ENCODE measurements around the gene MYOF. TPM values are rescaled to one million over a fixed set of nuclear protein-coding genes. Genes with fewer than 3 reads are reported as not detected.
"Not testable (repeated sequence)": the region's sequence is repeated elsewhere in the genome, so short reads cannot be mapped to it uniquely, and the experiment has no call there.

Gene MYOF
- total RNA-seq, 3 donors from 2014 or later: 55.0 to 90.7 (median 85.5) TPM

DNA sequence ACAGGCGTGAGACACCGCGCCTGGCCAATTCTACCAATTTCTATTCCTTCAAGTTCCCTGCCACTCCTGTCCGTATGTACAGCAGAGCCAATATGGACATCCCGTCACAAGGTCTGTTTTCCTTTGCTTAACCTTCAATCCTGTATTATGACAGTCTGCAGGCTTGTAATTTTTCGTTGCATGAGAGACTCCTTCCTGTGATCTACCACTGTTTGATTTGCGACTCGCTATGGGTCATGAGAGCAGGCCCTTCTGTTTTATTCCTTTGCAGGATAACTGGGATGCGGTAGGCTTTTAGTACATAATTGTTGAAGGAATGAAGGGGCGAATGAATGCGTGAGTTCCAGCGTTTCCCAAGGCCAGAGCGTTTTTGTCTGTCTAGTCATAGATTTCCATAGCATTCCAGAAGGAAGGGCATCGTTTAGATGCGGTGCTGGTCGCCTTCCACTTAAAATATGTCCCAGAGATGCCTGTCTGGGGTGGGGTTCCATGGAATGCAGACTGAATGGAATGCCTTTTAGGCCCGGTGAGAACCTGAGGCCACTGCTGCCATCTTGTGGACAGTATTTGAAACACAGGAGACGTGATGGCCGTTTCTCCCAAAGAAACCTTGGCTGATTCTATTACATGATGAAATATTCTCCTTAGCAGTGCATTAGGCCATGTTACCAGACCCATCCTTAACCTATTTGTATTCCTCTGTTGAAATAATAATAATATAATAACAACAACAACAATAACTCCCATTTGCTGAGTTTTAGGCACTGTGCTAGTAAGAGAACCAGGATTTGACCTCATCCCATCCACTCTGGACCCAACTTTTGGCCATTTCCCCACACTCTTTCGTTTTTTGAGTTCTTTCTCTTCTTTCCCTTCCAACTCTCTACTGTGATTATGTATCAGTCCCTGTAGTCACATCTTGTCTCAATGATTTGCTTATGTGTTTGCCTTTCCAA is 193.2 kb downstream of the MYOF start:
- DNase-seq: peak in 2 of 3 donors; percentile 65 to 84
- peak; percentile 89 for ATAC-seq
- Histone ChIP-seq H3K4me3 (no peak overlapping the region), H3K4me1 (ENCODE audit: low read depth) (no peaks in the 10 kb centered on the region), H3K9me3 (no peaks in the 10 kb centered on the region), H3K36me3 (ENCODE audit: low read depth) (no peaks in the 10 kb centered on the region)
- intact Hi-C loops (cut with DNase I, micrococcal nuclease): loop anchor here in 1 of 2 donors (5.0 kb wide), 1 partner anchor 167 kb away; no protein-coding TSS in a partner anchor
- TF ChIP-seq, protein P1, sequence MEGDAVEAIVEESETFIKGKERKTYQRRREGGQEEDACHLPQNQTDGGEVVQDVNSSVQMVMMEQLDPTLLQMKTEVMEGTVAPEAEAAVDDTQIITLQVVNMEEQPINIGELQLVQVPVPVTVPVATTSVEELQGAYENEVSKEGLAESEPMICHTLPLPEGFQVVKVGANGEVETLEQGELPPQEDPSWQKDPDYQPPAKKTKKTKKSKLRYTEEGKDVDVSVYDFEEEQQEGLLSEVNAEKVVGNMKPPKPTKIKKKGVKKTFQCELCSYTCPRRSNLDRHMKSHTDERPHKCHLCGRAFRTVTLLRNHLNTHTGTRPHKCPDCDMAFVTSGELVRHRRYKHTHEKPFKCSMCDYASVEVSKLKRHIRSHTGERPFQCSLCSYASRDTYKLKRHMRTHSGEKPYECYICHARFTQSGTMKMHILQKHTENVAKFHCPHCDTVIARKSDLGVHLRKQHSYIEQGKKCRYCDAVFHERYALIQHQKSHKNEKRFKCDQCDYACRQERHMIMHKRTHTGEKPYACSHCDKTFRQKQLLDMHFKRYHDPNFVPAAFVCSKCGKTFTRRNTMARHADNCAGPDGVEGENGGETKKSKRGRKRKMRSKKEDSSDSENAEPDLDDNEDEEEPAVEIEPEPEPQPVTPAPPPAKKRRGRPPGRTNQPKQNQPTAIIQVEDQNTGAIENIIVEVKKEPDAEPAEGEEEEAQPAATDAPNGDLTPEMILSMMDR (IDR thresholded peaks at IDR 0.05): peak; percentile 59

DNA sequence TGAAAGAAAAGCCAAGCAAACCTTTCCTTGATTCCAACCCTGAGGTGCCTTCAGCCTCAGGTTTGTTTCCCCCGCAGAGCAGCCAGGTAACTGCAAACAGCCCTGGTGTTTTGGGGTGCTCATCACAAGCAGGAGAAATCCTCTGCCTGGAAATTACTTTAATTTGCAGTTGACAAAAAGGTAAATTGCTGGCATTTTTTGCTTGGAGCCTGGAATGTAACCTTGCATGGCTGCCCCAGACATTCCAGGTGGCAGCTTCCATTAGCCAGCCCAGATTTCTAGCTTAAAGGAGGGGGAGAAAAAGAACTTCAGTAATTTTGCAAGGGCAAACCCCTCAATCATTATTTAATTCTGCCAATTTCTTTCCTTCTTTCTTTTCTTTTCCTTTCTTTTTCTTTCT is 194.4 kb downstream of the MYOF start:
- Histone ChIP-seq H3K4me3 (no peak overlapping the region), H3K36me3 (ENCODE audit: low read depth) (no peaks in the 10 kb centered on the region), H3K9me3 (no peaks in the 10 kb centered on the region), H3K4me1 (ENCODE audit: low read depth) (no peaks in the 10 kb centered on the region)
- ATAC-seq (no peak), DNase-seq (no peak)
- TF ChIP-seq, protein P1 (IDR thresholded peaks at IDR 0.05): no peak
- intact Hi-C loops (cut with DNase I, micrococcal nuclease): loop anchor here in 1 of 2 donors (5.0 kb wide), 1 partner anchor 165 kb away; no protein-coding TSS in a partner anchor

DNA sequence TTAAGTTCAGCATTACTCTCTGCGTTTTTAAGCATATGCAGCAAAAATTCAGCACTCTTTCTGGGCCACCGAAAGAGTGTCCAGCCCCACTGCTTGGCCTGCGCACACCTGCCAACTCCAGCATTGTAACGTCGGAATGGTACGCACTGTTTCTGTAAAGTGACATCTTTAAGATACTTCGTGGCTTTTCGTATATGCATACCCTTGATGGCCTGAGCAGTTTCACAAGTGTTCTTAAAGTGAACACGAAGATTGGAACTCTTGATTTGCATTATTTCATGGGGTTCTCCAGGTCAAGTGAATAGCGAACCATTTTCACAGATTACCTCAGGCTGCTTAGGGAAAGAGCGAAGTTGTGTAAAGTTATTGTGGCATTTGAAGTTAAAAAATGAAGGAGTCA is 197.9 kb downstream of the MYOF start:
- H3K4me1 ChIP-seq (ENCODE audit: low read depth); DNase-seq; ATAC-seq; H3K36me3 ChIP-seq (ENCODE audit: low read depth); H3K4me3 ChIP-seq; H3K9me3 ChIP-seq; intact Hi-C loops (cut with DNase I, micrococcal nuclease): not testable (repeated sequence)

DNA sequence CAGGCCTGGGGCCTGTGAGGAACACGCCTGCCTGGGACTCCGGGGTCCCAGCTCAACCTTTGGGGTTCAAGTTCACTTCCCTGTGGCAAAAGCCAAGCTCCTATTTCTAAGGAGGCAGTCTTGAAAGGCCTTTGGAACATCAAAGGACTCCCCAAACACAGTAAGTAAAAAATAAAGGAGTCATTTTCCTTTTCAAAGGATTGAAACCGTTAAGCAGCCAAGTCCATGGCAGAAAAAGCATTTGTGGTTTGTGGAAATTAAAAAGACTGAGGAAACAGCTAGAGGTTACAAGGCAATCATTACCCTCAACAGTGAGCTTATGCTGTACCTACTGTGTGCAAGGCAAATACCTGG is 200.8 kb downstream of the MYOF start:
- no peak for DNase-seq
- no peak for ATAC-seq
- Histone ChIP-seq H3K4me3 (no peak overlapping the region), H3K9me3 (no peaks in the 10 kb centered on the region), H3K4me1 (ENCODE audit: low read depth) (no peaks in the 10 kb centered on the region), H3K36me3 (ENCODE audit: low read depth) (no peaks in the 10 kb centered on the region)
- TF ChIP-seq, protein P1 (IDR thresholded peaks at IDR 0.05): no peak
- intact Hi-C loops (cut with DNase I, micrococcal nuclease): no loop called here

DNA sequence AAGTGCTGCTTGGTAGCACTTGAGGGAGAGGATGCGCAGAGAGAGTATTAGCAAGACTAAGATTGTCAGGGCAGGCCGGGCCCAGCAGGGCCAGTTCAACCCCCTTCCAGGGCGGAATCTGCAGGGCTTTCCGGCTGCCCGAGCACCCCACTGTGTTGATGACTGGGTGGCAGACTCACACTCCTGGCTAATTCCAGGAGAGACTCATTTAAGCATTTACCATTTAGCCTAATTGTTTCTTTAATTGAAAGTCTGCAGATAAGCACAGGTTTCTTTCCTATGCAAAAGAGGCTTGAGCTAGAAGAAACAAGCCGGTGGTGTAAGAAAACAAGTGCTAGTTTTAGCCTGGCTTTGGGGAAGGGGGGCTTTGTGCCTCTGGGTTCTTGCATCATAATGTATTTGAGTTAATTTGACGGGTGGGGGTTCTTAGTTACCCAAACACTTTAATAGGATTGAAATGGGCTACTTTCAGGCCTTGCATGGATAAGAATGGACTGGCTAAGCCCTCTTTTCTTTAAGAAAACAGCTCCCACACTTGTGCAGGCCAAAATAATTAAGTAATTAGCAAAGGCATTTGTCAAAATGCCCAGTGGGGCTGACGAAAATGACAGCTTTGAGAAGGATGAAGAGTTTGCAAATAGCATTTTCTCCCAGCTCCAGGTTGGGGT is 201.3 kb downstream of the MYOF start:
- Histone ChIP-seq H3K36me3 (ENCODE audit: low read depth) (no peaks in the 10 kb centered on the region), H3K4me1 (ENCODE audit: low read depth) (no peaks in the 10 kb centered on the region), H3K4me3 (no peak overlapping the region), H3K9me3 (no peaks in the 10 kb centered on the region)
- TF ChIP-seq, protein P1 (IDR thresholded peaks at IDR 0.05): no peak
- no peak for DNase-seq
- intact Hi-C loops (cut with DNase I, micrococcal nuclease): no loop called here
- ATAC-seq: no peak
